ENCODE measurements around the gene PRMT1.

DNA sequence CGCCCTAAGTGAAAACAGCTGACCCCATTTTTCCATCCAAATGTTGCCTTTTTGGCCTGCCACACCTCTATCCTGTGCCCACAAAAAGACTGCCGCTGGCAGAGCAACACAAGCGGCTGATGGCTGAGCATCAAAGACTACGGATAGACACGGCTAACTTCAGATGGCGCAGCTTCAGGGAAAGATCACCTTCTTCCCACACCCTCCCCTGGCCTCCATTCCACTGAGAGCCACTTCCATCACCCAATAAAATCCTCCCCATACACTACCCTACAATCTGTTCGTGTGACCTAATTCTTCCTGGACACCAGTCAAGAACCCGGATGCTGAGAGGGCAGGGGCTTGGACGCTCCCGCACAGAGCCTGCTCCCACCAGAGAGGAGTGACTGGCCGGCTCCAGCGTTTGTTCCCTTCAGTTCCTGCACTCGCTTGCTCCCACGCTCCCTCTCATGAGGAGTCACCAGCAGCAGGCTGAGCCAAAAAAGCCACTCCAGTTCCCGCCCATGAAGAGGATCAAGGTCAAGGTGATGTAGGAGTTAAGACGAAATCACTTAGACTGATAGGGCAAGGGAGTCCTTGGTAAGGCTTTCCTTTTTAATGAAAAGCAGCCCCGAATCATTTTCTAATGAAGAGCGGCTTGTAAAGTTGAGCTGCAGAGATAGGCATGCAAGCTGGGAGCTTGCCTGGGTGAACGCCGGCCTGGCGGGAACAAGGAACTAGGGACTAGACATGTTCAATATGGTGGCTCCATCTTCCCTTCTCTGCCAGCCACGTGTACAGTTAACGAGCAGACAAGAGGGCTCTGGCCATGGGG is 50.4 kb downstream of the PRMT1 start:
- TF ChIP-seq, protein P1, sequence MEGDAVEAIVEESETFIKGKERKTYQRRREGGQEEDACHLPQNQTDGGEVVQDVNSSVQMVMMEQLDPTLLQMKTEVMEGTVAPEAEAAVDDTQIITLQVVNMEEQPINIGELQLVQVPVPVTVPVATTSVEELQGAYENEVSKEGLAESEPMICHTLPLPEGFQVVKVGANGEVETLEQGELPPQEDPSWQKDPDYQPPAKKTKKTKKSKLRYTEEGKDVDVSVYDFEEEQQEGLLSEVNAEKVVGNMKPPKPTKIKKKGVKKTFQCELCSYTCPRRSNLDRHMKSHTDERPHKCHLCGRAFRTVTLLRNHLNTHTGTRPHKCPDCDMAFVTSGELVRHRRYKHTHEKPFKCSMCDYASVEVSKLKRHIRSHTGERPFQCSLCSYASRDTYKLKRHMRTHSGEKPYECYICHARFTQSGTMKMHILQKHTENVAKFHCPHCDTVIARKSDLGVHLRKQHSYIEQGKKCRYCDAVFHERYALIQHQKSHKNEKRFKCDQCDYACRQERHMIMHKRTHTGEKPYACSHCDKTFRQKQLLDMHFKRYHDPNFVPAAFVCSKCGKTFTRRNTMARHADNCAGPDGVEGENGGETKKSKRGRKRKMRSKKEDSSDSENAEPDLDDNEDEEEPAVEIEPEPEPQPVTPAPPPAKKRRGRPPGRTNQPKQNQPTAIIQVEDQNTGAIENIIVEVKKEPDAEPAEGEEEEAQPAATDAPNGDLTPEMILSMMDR (IDR thresholded peaks at IDR 0.05), result no peak
- no peak for TF ChIP-seq POLR2A (IDR thresholded peaks at IDR 0.05)

All from right lobe of liver (tissue), 4 donors.